HEK293 (cell line): Measurements from ENCODE around the gene PMFBP1.

Experiments
- CTCF ChIA-PET: fragments of 350-600 bp; formaldehyde crosslinking; extraction: SDS; loops from one replicate; lab custom pipeline; 2021; ENCODE audit warnings: antibody characterized with exemption; lab: Yijun Ruan, JAX
- POLR2A ChIA-PET: fragments of 300-600 bp; formaldehyde crosslinking; extraction: SDS; loops from one replicate; lab custom pipeline; 2020; ENCODE audit warnings: antibody characterized with exemption, inconsistent platforms; lab: Yijun Ruan, JAX
- H3K27ac ChIP-seq: fragments of 200-500 bp; sonication (Bioruptor generic); 2 replicates; pipeline ENCODE4 v1.5.1; 2014; ENCODE audit warnings: low read depth, low read length, control low read depth, inconsistent platforms; ENCODE audit errors: extremely low read depth
- H3K36me3 ChIP-seq, 2 experiments: fragments of 200-500 bp in 1 of 2; sonication (Bioruptor generic) in 1 of 2; 1 replicate in 1 of 2; 2 replicates in 1 of 2; pipeline ENCODE4 v1.5.1; 2014 to 2017; ENCODE audit warnings: inconsistent platforms in 2 of 2, low read length in 2 of 2; ENCODE audit not compliant: control insufficient read depth in 2 of 2, insufficient read depth in 1 of 2
- H3K4me1 ChIP-seq: fragments of 200-500 bp; sonication (Bioruptor generic); 2 replicates; pipeline ENCODE4 v1.5.1; 2014; ENCODE audit warnings: mild to moderate bottlenecking, low read length, inconsistent platforms; ENCODE audit not compliant: control insufficient read depth, insufficient read depth
- H3K4me3 ChIP-seq: 2 replicates; pipeline ENCODE4 v1.5.1; 2011; ENCODE audit warnings: low read depth, mild to moderate bottlenecking, control low read depth, low read length, moderate library complexity
- H3K9me3 ChIP-seq: fragments of 200-500 bp; sonication (Bioruptor generic); 2 replicates; pipeline ENCODE4 v1.5.1; 2014; ENCODE audit warnings: low read depth, low read length, inconsistent platforms; ENCODE audit not compliant: control insufficient read depth, insufficient read depth
- CTCF ChIP-seq: fragments of 450-650 bp; formaldehyde crosslinking; IDR thresholded peaks from 2 replicates; pipeline ENCODE4 v1.5.1; 2016; ENCODE audit warnings: missing biosample characterization, missing genetic modification characterization
- KLF16 ChIP-seq: fragments of 450-650 bp; formaldehyde crosslinking; IDR thresholded peaks from 2 replicates; pipeline ENCODE4 v1.5.1; 2017; ENCODE audit warnings: missing biosample characterization, missing genetic modification characterization
- KLF8 ChIP-seq: fragments of 450-650 bp; formaldehyde crosslinking; IDR thresholded peaks from 2 replicates; pipeline ENCODE4 v1.5.1; 2016; ENCODE audit warnings: missing biosample characterization, missing genetic modification characterization
- OSR2 ChIP-seq: fragments of 450-650 bp; formaldehyde crosslinking; IDR thresholded peaks from 2 replicates; pipeline ENCODE4 v1.5.1; 2016; ENCODE audit warnings: missing biosample characterization, missing genetic modification characterization
- PRDM6 ChIP-seq: fragments of 450-650 bp; formaldehyde crosslinking; IDR thresholded peaks from 2 replicates; pipeline ENCODE4 v1.5.1; 2017; ENCODE audit warnings: missing biosample characterization, missing genetic modification characterization
- SP3 ChIP-seq: fragments of 450-650 bp; formaldehyde crosslinking; IDR thresholded peaks from 2 replicates; pipeline ENCODE4 v1.5.1; 2016; ENCODE audit warnings: missing biosample characterization, missing genetic modification characterization
- WT1 ChIP-seq: fragments of 450-650 bp; formaldehyde crosslinking; IDR thresholded peaks from 2 replicates; pipeline ENCODE4 v1.5.1; 2016; ENCODE audit warnings: missing biosample characterization, missing genetic modification characterization
- YY1 ChIP-seq: fragments of 450-650 bp; formaldehyde crosslinking; IDR thresholded peaks from 2 replicates; pipeline ENCODE4 v1.5.1; 2018; ENCODE audit warnings: missing biosample characterization, missing genetic modification characterization
- ZNF202 ChIP-seq: fragments of 450-650 bp; formaldehyde crosslinking; IDR thresholded peaks from 2 replicates; pipeline ENCODE4 v1.5.1; 2016; ENCODE audit warnings: missing biosample characterization, missing genetic modification characterization, borderline replicate concordance
- ZNF24 ChIP-seq: fragments of 450-650 bp; formaldehyde crosslinking; IDR thresholded peaks from 2 replicates; pipeline ENCODE4 v1.5.1; 2016; ENCODE audit warnings: missing biosample characterization, missing genetic modification characterization
- ZNF354C ChIP-seq: fragments of 450-650 bp; formaldehyde crosslinking; IDR thresholded peaks from 2 replicates; pipeline ENCODE4 v1.5.1; 2016; ENCODE audit warnings: missing biosample characterization, missing genetic modification characterization, low read depth, borderline replicate concordance
- ZNF426 ChIP-seq: fragments of 450-650 bp; formaldehyde crosslinking; IDR thresholded peaks from 2 replicates; pipeline ENCODE4 v1.5.1; 2017; ENCODE audit warnings: missing biosample characterization, missing genetic modification characterization, mild to moderate bottlenecking, inconsistent platforms, moderate library complexity
- ZNF449 ChIP-seq: fragments of 450-650 bp; formaldehyde crosslinking; IDR thresholded peaks from 2 replicates; pipeline ENCODE4 v1.5.1; 2017; ENCODE audit warnings: missing biosample characterization, mild to moderate bottlenecking, missing genetic modification characterization, moderate library complexity
- ZNF488 ChIP-seq: fragments of 450-650 bp; formaldehyde crosslinking; IDR thresholded peaks from 2 replicates; pipeline ENCODE4 v1.5.1; 2016; ENCODE audit warnings: missing biosample characterization, missing genetic modification characterization
- ZNF544 ChIP-seq: fragments of 450-650 bp; formaldehyde crosslinking; IDR thresholded peaks from 2 replicates; pipeline ENCODE4 v1.5.0; 2017; ENCODE audit warnings: missing biosample characterization, missing genetic modification characterization
- ZNF555 ChIP-seq: fragments of 450-650 bp; formaldehyde crosslinking; conservative IDR thresholded peaks from 2 replicates; pipeline ENCODE4 v1.5.1; 2017; ENCODE audit warnings: missing biosample characterization, mild to moderate bottlenecking, missing genetic modification characterization, inconsistent platforms
- ZNF560 ChIP-seq: fragments of 450-650 bp; formaldehyde crosslinking; IDR thresholded peaks from 2 replicates; pipeline ENCODE4 v1.5.1; 2017; ENCODE audit warnings: missing biosample characterization, missing genetic modification characterization, borderline replicate concordance
- ZNF629 ChIP-seq: fragments of 450-650 bp; formaldehyde crosslinking; IDR thresholded peaks from 2 replicates; pipeline ENCODE4 v1.5.1; 2017; ENCODE audit warnings: missing biosample characterization, missing genetic modification characterization
- ZNF664 ChIP-seq: fragments of 450-650 bp; formaldehyde crosslinking; IDR thresholded peaks from 2 replicates; pipeline ENCODE4 v1.5.1; 2016; ENCODE audit warnings: missing biosample characterization, missing genetic modification characterization
- ZNF76 ChIP-seq: fragments of 450-650 bp; formaldehyde crosslinking; IDR thresholded peaks from 2 replicates; pipeline ENCODE4; 2016; ENCODE audit warnings: low read depth, missing biosample characterization, missing genetic modification characterization, borderline replicate concordance
- ZNF785 ChIP-seq: fragments of 450-650 bp; formaldehyde crosslinking; IDR thresholded peaks from 2 replicates; pipeline ENCODE4 v1.5.1; 2016; ENCODE audit warnings: missing biosample characterization, missing genetic modification characterization
- ZSCAN30 ChIP-seq: fragments of 450-650 bp; IDR thresholded peaks from 2 replicates; pipeline ENCODE4 v1.5.1; 2018; ENCODE audit warnings: missing biosample characterization, mild to moderate bottlenecking, missing genetic modification characterization, moderate library complexity
- TF ChIP-seq, protein P1 (sequence below): fragments of 450-650 bp; formaldehyde crosslinking; IDR thresholded peaks from 2 replicates; pipeline ENCODE4 v1.5.1; 2016; ENCODE audit warnings: missing biosample characterization, missing genetic modification characterization, low read depth

PMFBP1 gene

GRCh38 chr16:72169708-72170107 is 2.2 kb downstream of the PMFBP1 start (continued):
- no peak for TF ChIP-seq ZNF664 (tag by site-specific recombination)
- no peak for TF ChIP-seq CTCF (tag by site-specific recombination)
- no peak for TF ChIP-seq ZNF544 (tag by site-specific recombination)
- TF ChIP-seq KLF16 = no peak
- no peak for TF ChIP-seq ZNF555 (tag by site-specific recombination)
- TF ChIP-seq ZNF76 = no peak
- TF ChIP-seq ZNF24 = no peak
- no peak for TF ChIP-seq ZNF426 (tag by site-specific recombination)
- TF ChIP-seq, protein P1, sequence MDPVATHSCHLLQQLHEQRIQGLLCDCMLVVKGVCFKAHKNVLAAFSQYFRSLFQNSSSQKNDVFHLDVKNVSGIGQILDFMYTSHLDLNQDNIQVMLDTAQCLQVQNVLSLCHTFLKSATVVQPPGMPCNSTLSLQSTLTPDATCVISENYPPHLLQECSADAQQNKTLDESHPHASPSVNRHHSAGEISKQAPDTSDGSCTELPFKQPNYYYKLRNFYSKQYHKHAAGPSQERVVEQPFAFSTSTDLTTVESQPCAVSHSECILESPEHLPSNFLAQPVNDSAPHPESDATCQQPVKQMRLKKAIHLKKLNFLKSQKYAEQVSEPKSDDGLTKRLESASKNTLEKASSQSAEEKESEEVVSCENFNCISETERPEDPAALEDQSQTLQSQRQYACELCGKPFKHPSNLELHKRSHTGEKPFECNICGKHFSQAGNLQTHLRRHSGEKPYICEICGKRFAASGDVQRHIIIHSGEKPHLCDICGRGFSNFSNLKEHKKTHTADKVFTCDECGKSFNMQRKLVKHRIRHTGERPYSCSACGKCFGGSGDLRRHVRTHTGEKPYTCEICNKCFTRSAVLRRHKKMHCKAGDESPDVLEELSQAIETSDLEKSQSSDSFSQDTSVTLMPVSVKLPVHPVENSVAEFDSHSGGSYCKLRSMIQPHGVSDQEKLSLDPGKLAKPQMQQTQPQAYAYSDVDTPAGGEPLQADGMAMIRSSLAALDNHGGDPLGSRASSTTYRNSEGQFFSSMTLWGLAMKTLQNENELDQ (tag by site-specific recombination) = no peak

DNA sequence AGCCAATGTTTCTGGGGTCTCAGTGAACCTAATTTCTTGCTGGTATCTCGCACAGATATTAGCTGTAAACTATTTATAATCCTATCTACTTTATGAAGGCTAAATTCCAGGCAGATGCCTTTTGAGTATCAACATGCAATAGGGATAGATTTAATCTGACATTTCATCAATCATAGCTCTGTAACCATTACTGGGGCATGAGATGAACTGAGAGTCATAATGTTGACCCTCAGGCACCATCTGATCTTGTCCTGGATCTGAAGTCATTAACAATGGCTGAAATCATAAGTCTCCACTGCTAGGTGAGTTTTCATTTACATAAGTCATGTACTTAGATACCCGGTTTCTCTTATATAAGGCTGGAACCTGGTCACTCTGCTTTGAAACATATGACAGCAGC is 3.6 kb downstream of the PMFBP1 start:
- POLR2A ChIA-PET = no interaction called here
- CTCF ChIA-PET = interaction anchor here (0.7 kb wide), 1 partner anchor 1301 kb away, joined by 4 read pairs; no protein-coding TSS in a partner anchor
- TF ChIP-seq ZNF354C (tag by site-specific recombination) (no peak), ZNF76 (no peak), WT1 (tag by site-specific recombination) (no peak), KLF8 (tag by site-specific recombination) (no peak), ZNF560 (tag by site-specific recombination) (no peak), ZNF629 (no peak), ZNF202 (tag by site-specific recombination) (no peak), ZNF488 (tag by site-specific recombination) (no peak), OSR2 (tag by site-specific recombination) (no peak), ZNF449 (no peak), ZSCAN30 (tag by site-specific recombination) (no peak), PRDM6 (no peak), SP3 (tag by site-specific recombination) (no peak), ZNF785 (tag by site-specific recombination) (no peak), YY1 (tag by site-specific recombination) (no peak)
- TF ChIP-seq, protein P1 (tag by site-specific recombination) = no peak
- Histone ChIP-seq H3K4me3 (no peak overlapping the region), H3K27ac (no peak overlapping the region), H3K9me3 (no peaks in the 10 kb centered on the region), H3K36me3 (no peaks in the 10 kb centered on the region), H3K4me1 (no peaks in the 10 kb centered on the region)
